H9 (cell line): ENCODE data around the gene PUM1. TPM values are rescaled to one million over a fixed set of nuclear protein-coding genes. Genes with fewer than 3 reads are reported as not detected.

Experiments
- DNase-seq: peaks from one replicate; pipeline ENCODE4 v3.0.0-alpha.2; 2017
- H2AFZ ChIP-seq: one replicate; pipeline ENCODE4 v1.6.1; 2013; ENCODE audit warnings: mild to moderate bottlenecking, low read length, control low read depth, moderate library complexity
- H2AK5ac ChIP-seq: 2 replicates; pipeline ENCODE4 v1.6.1; 2013; ENCODE audit warnings: low read length, control low read depth, mixed read lengths; ENCODE audit not compliant: insufficient read length
- H2BK120ac ChIP-seq: one replicate; pipeline ENCODE4 v1.6.1; 2013; ENCODE audit warnings: low read depth, mild to moderate bottlenecking, low read length, control low read depth, inconsistent platforms; ENCODE audit not compliant: poor library complexity, severe bottlenecking
- H2BK12ac ChIP-seq: 2 replicates; pipeline ENCODE4 v1.6.1; 2013; ENCODE audit warnings: low read length, control low read depth, mixed read lengths, low read depth; ENCODE audit not compliant: insufficient read length
- H2BK15ac ChIP-seq: 2 replicates; pipeline ENCODE4 v1.6.1; 2013; ENCODE audit warnings: low read depth, low read length, control low read depth
- H2BK20ac ChIP-seq: one replicate; pipeline ENCODE4 v1.6.1; 2013; ENCODE audit warnings: low read depth, mild to moderate bottlenecking, low read length, control low read depth, inconsistent platforms; ENCODE audit not compliant: poor library complexity, severe bottlenecking
- H2BK5ac ChIP-seq: 2 replicates; pipeline ENCODE4 v1.6.1; 2013; ENCODE audit warnings: low read length, control low read depth, mixed read lengths; ENCODE audit not compliant: insufficient read length
- H3K14ac ChIP-seq: 2 replicates; pipeline ENCODE4 v1.6.1; 2013; ENCODE audit warnings: low read length, control low read depth; ENCODE audit not compliant: insufficient read depth
- H3K18ac ChIP-seq: 2 replicates; pipeline ENCODE4 v1.6.1; 2013; ENCODE audit warnings: low read depth, mild to moderate bottlenecking, mixed read lengths, low read length, control low read depth; ENCODE audit not compliant: insufficient read length
- H3K23ac ChIP-seq: 2 replicates; pipeline ENCODE4 v1.6.1; 2013; ENCODE audit warnings: low read length, control low read depth, mixed read lengths, low read depth; ENCODE audit not compliant: insufficient read length
- H3K23me2 ChIP-seq: 2 replicates; pipeline ENCODE4 v1.6.1; 2013; ENCODE audit warnings: low read depth, mild to moderate bottlenecking, mixed read lengths, low read length, control low read depth; ENCODE audit not compliant: insufficient read length, poor library complexity, severe bottlenecking
- H3K27ac ChIP-seq: 2 replicates; pipeline ENCODE4 v1.5.1; 2013; ENCODE audit warnings: low read length, control low read depth, mixed read lengths, low read depth; ENCODE audit not compliant: insufficient read length
- H3K27me3 ChIP-seq: 2 replicates; pipeline ENCODE4 v1.6.1; 2013; ENCODE audit warnings: low read length, control low read depth, inconsistent platforms; ENCODE audit not compliant: insufficient read depth
- H3K4ac ChIP-seq: 2 replicates; pipeline ENCODE4 v1.6.1; 2013; ENCODE audit warnings: low read depth, mild to moderate bottlenecking, control low read depth, inconsistent platforms, low read length, moderate library complexity
- H3K4me1 ChIP-seq: 2 replicates; pipeline ENCODE4 v1.6.1; 2013; ENCODE audit warnings: low read length, control low read depth, inconsistent platforms; ENCODE audit not compliant: insufficient read depth
- H3K4me2 ChIP-seq: 2 replicates; pipeline ENCODE4 v1.6.1; 2013; ENCODE audit warnings: low read length, control low read depth, mixed read lengths; ENCODE audit not compliant: insufficient read length, insufficient read depth
- H3K56ac ChIP-seq: 2 replicates; pipeline ENCODE4 v1.6.1; 2013; ENCODE audit warnings: low read depth, mild to moderate bottlenecking, mixed read lengths, low read length, control low read depth; ENCODE audit not compliant: insufficient read length
- H3K79me1 ChIP-seq: 2 replicates; pipeline ENCODE4 v1.6.1; 2013; ENCODE audit warnings: low read depth, mild to moderate bottlenecking, moderate library complexity, low read length, control low read depth, inconsistent platforms; ENCODE audit not compliant: insufficient read depth, poor library complexity, severe bottlenecking
- H3K79me2 ChIP-seq: 2 replicates; pipeline ENCODE4 v1.6.1; 2013; ENCODE audit warnings: low read length, control low read depth, inconsistent platforms; ENCODE audit not compliant: insufficient read depth
- H3K9ac ChIP-seq: 2 replicates; pipeline ENCODE4 v1.6.1; 2013; ENCODE audit warnings: low read length, control low read depth, mixed read lengths; ENCODE audit not compliant: insufficient read length; ENCODE audit errors: extremely low read depth
- H3K9me3 ChIP-seq: one replicate; pipeline ENCODE4 v1.6.1; 2013; ENCODE audit warnings: low read depth, low read length, inconsistent platforms; ENCODE audit not compliant: control insufficient read depth
- H3T11ph ChIP-seq: one replicate; pipeline ENCODE4 v1.6.1; 2013; ENCODE audit warnings: mild to moderate bottlenecking, low read length, control low read depth, inconsistent platforms
- H4K20me1 ChIP-seq: one replicate; pipeline ENCODE4 v1.6.1; 2013; ENCODE audit not compliant: control insufficient read depth, insufficient read length, insufficient read depth
- H4K5ac ChIP-seq: 2 replicates; pipeline ENCODE4 v1.6.1; 2013; ENCODE audit warnings: low read depth, mild to moderate bottlenecking, mixed read lengths, low read length, control low read depth; ENCODE audit not compliant: insufficient read length
- H4K8ac ChIP-seq: replicated peaks from 2 replicates; pipeline ENCODE4 v1.6.1; 2013; ENCODE audit warnings: low read length, control low read depth, mixed read lengths, low read depth; ENCODE audit not compliant: insufficient read length
- H4K91ac ChIP-seq: 2 replicates; pipeline ENCODE4 v1.6.1; 2013; ENCODE audit warnings: low read depth, mild to moderate bottlenecking, moderate library complexity, mixed read lengths, low read length, control low read depth; ENCODE audit not compliant: insufficient read length
- H3K27ac Mint-ChIP-seq, 3 experiments: 2 replicates in 2 of 3; 3 replicates in 1 of 3; pipeline ENCODE4 v1.8.0; 2020 to 2021; ENCODE audit warnings: mixed read lengths in 3 of 3, mild to moderate bottlenecking in 1 of 3, moderate library complexity in 1 of 3
- H3K27me3 Mint-ChIP-seq: 2 replicates; pipeline ENCODE4 v1.8.0; 2021; ENCODE audit warnings: low read depth, mild to moderate bottlenecking, moderate library complexity, mixed read lengths
- H3K36me3 Mint-ChIP-seq, 3 experiments: 2 replicates in 2 of 3; 3 replicates in 1 of 3; pipeline ENCODE4 v1.8.0; 2020 to 2021; ENCODE audit warnings: low read depth in 3 of 3, mixed read lengths in 3 of 3; ENCODE audit not compliant: insufficient read depth in 1 of 3
- H3K4me1 Mint-ChIP-seq, 2 experiments: 2 replicates each; pipeline ENCODE4 v1.8.0; 2020; ENCODE audit warnings: mixed read lengths in 2 of 2
- H3K4me3 Mint-ChIP-seq, 2 experiments: 2 replicates in 1 of 2; 3 replicates in 1 of 2; pipeline ENCODE4 v1.8.0; 2020 to 2021; ENCODE audit warnings: mild to moderate bottlenecking in 2 of 2, mixed read lengths in 2 of 2, moderate library complexity in 1 of 2
- H3K9me3 Mint-ChIP-seq, 2 experiments: 2 replicates in 1 of 2; 3 replicates in 1 of 2; pipeline ENCODE4 v1.8.0; 2020; ENCODE audit warnings: mild to moderate bottlenecking in 2 of 2, mixed read lengths in 2 of 2, moderate library complexity in 1 of 2
- CTCF ChIP-seq: fragments of 200-600 bp; sonication (generic); conservative IDR thresholded peaks from 3 replicates; pipeline ENCODE4 v1.8.0; 2021; ENCODE audit warnings: antibody characterized with exemption, mild to moderate bottlenecking
- total RNA-seq: library from RNA; stranded (reverse); gene quantifications from 2 replicates; pipeline ENCODE4 v1.2.1, GENCODE V29; 2021

PUM1 gene
- total RNA-seq, 1 experiment from 2014 or later = 164 TPM

GRCh38 chr1:31041529-31041928, 24.0 kb downstream of the PUM1 start:
- Mint-ChIP-seq H3K36me3 (peaks cover 12 to 57% (median 55%) of the 10 kb centered on the region in 3 experiments; a peak in 6 of 7 replicates), H3K4me3 (no peak overlapping the region)
- H3K23me2 ChIP-seq = no peaks in the 10 kb centered on the region

More at GRCh38 chr1:31041529-31041928, 24.0 kb downstream of the PUM1 start:
- Histone ChIP-seq H2BK20ac (no peak overlapping the region), H3K79me2 (peaks cover 64% of the 10 kb centered on the region), H4K20me1 (no peaks in the 10 kb centered on the region), H3K18ac (no peak overlapping the region), H3K27me3 (no peaks in the 10 kb centered on the region), H3K23ac (no peak overlapping the region), H3T11ph (no peak overlapping the region), H3K14ac (no peak overlapping the region), H3K79me1 (peaks cover 18% of the 10 kb centered on the region), H4K8ac (no peak overlapping the region), H2BK120ac (no peak overlapping the region), H3K4ac (no peak overlapping the region), H3K4me2 (no peak overlapping the region), H2BK5ac (no peak overlapping the region), H2BK12ac (no peak overlapping the region), H4K91ac (no peak overlapping the region), H2BK15ac (no peak overlapping the region), H3K4me1 (no peaks in the 10 kb centered on the region; the same call in 1 of the 2 replicates), H3K56ac (no peak overlapping the region), H3K9ac (no peak overlapping the region), H3K27ac (no peak overlapping the region), H2AK5ac (no peak overlapping the region), H2AFZ (no peak overlapping the region), H4K5ac (no peak overlapping the region), H3K9me3 (no peaks in the 10 kb centered on the region)
- no peak for TF ChIP-seq CTCF
- Mint-ChIP-seq H3K27me3 (no peaks in the 10 kb centered on the region), H3K4me1 (peaks cover 15 to 28% of the 10 kb centered on the region in 2 experiments), H3K27ac (peak overlapping the region in 2 of 3 experiments; percentile 38 to 61; a peak in 1 of 7 replicates), H3K9me3 (no peaks in the 10 kb centered on the region; a peak in 1 of 5 replicates)
- no peak for DNase-seq
